ENCODE measurements around the gene SPRR1A. TPM values are rescaled to one million over a fixed set of nuclear protein-coding genes. Genes with fewer than 3 reads are reported as not detected.

Gene SPRR1A
- polyA plus RNA-seq, 3 donors: not detected

DNA sequence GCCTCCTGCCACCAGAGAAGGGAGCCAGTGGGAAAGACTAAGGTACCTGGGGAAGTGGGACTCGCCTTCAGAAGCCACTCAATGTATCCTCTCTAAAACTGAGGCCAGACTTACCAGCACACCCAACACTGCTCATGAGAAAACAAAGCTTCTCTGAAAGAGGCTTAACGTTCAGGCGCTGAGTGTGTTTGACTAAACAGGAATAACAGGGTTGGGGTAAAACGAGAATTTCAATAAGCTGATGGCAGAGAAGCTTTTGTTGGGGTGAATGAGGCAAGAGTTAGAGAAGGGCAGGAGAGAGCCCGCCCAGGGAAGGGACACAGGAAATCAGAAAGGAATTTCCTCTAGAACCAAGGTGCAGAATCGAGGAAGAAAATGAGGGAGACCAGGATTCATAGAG is 15.9 kb downstream of the SPRR1A start:
- Histone ChIP-seq H3K27ac (ENCODE audit: low read depth in 1 of 2, low read length in 2 of 2) (no peak overlapping the region), H3K27me3 (ENCODE audit: control insufficient read depth in 2 of 2, insufficient read depth in 2 of 2, low read length in 2 of 2) (peaks cover 0 to 2% of the 10 kb centered on the region in 2 donors), H3K36me3 (replicated peaks in 1 of 2; ENCODE audit: control insufficient read depth in 1 of 2, insufficient read depth in 2 of 2, low read length in 2 of 2) (no peaks in the 10 kb centered on the region), H3K79me2 (ENCODE audit: insufficient read depth, low read length) (no peaks in the 10 kb centered on the region), H3K4me1 (ENCODE audit: control insufficient read depth in 1 of 2, insufficient read depth in 2 of 2, low read length in 2 of 2) (no peaks in the 10 kb centered on the region), H3K4me2 (replicated peaks; ENCODE audit: extremely low read depth, low read length, poor library complexity, severe bottlenecking) (no peak overlapping the region), H3K9me3 (replicated peaks in 1 of 2; ENCODE audit: control insufficient read depth in 1 of 2, insufficient read depth in 1 of 2, low read length in 2 of 2) (no peaks in the 10 kb centered on the region), H3K4me3 (replicated peaks in 1 of 3; ENCODE audit: low read depth in 2 of 3, low read length in 3 of 3) (no peak overlapping the region), H4K20me1 (ENCODE audit: insufficient read depth, low read length) (no peaks in the 10 kb centered on the region), H3K9ac (ENCODE audit: insufficient read depth, low read length, poor library complexity, severe bottlenecking) (no peak overlapping the region), H2AFZ (ENCODE audit: insufficient read depth, low read depth, low read length, poor library complexity, severe bottlenecking) (no peak overlapping the region)
- Mint-ChIP-seq H3K27me3 (ENCODE audit: low read depth in 3 of 3) (peaks cover 5 to 11% (median 7%) of the 10 kb centered on the region in 3 donors), H3K4me3 (no peak overlapping the region), H3K36me3 (no peaks in the 10 kb centered on the region), H3K9me3 (peaks cover 0 to 6% (median 3%) of the 10 kb centered on the region in 7 donors), H3K4me1 (no peaks in the 10 kb centered on the region), H3K27ac (no peak overlapping the region)
- no peak for DNase-seq
- 87% methylated on average over 3 of the region's 6 CpGs for WGBS (ENCODE audit: insufficient coverage)
- TF ChIP-seq, protein P1, sequence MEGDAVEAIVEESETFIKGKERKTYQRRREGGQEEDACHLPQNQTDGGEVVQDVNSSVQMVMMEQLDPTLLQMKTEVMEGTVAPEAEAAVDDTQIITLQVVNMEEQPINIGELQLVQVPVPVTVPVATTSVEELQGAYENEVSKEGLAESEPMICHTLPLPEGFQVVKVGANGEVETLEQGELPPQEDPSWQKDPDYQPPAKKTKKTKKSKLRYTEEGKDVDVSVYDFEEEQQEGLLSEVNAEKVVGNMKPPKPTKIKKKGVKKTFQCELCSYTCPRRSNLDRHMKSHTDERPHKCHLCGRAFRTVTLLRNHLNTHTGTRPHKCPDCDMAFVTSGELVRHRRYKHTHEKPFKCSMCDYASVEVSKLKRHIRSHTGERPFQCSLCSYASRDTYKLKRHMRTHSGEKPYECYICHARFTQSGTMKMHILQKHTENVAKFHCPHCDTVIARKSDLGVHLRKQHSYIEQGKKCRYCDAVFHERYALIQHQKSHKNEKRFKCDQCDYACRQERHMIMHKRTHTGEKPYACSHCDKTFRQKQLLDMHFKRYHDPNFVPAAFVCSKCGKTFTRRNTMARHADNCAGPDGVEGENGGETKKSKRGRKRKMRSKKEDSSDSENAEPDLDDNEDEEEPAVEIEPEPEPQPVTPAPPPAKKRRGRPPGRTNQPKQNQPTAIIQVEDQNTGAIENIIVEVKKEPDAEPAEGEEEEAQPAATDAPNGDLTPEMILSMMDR (IDR thresholded peaks at IDR 0.05): no peak
- intact Hi-C loops (cut with micrococcal nuclease): loop anchor here in 1 of 2 donors (5.0 kb wide), 1 partner anchor 52 kb away; no protein-coding TSS in a partner anchor

DNA sequence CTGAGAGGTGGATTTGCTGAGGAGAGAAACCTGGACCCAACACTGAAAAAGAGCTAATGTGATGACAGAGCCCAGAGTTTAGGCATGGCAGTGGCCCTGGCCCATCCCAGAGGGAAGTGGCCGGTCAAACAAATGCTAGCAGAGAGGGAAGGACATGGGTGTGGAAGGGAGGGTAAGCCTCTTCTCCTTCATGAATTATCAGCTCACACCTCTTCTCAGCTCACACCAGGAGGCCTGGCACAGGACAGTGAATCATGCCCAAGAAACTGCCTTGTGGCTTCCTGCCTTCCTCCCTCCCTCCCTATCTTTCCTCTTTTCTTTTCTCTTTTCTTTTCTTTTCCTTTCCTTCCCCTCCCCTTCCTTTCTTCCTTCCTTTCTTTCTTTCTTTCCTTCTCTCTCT is 16.4 kb downstream of the SPRR1A start:
- peaks cover 5 to 9% (median 7%) of the 10 kb centered on the region in 3 donors for H3K27me3 Mint-ChIP-seq (ENCODE audit: low read depth in 3 of 3)
- no peaks in the 10 kb centered on the region for H3K79me2 ChIP-seq (ENCODE audit: insufficient read depth, low read length)
- H3K4me3 ChIP-seq (replicated peaks in 1 of 3; ENCODE audit: low read depth in 2 of 3, low read length in 3 of 3): no peak overlapping the region
- no peak overlapping the region for H3K27ac ChIP-seq (ENCODE audit: low read depth in 1 of 2, low read length in 2 of 2)
- no peak overlapping the region for H2AFZ ChIP-seq (ENCODE audit: insufficient read depth, low read depth, low read length, poor library complexity, severe bottlenecking)
- H4K20me1 ChIP-seq (ENCODE audit: insufficient read depth, low read length): no peaks in the 10 kb centered on the region
- H3K9me3 Mint-ChIP-seq: peaks cover 0 to 6% (median 3%) of the 10 kb centered on the region in 7 donors
- no peaks in the 10 kb centered on the region for H3K36me3 Mint-ChIP-seq
- H3K4me2 ChIP-seq (replicated peaks; ENCODE audit: extremely low read depth, low read length, poor library complexity, severe bottlenecking): no peak overlapping the region
- no peaks in the 10 kb centered on the region for H3K4me1 ChIP-seq (ENCODE audit: control insufficient read depth in 1 of 2, insufficient read depth in 2 of 2, low read length in 2 of 2)
- intact Hi-C loops (cut with micrococcal nuclease): loop anchor here in 1 of 2 donors (5.0 kb wide), 1 partner anchor 52 kb away; no protein-coding TSS in a partner anchor
- no peaks in the 10 kb centered on the region for H3K4me1 Mint-ChIP-seq
- no peak overlapping the region for H3K27ac Mint-ChIP-seq
- no peak overlapping the region for H3K9ac ChIP-seq (ENCODE audit: insufficient read depth, low read length, poor library complexity, severe bottlenecking)
- H3K9me3 ChIP-seq (replicated peaks in 1 of 2; ENCODE audit: control insufficient read depth in 1 of 2, insufficient read depth in 1 of 2, low read length in 2 of 2): no peaks in the 10 kb centered on the region
- H3K27me3 ChIP-seq (ENCODE audit: control insufficient read depth in 2 of 2, insufficient read depth in 2 of 2, low read length in 2 of 2): peaks cover 0 to 2% of the 10 kb centered on the region in 2 donors
- H3K36me3 ChIP-seq (replicated peaks in 1 of 2; ENCODE audit: control insufficient read depth in 1 of 2, insufficient read depth in 2 of 2, low read length in 2 of 2): no peaks in the 10 kb centered on the region
- TF ChIP-seq, protein P1 (IDR thresholded peaks at IDR 0.05): no peak
- WGBS (ENCODE audit: insufficient coverage): no CpG with 5 or more reads among the region's 1 CpG
- no peak overlapping the region for H3K4me3 Mint-ChIP-seq
- no peak for DNase-seq
